Measurements from ENCODE around the gene DPEP1.
"Not testable (repeated sequence)": the region's sequence is repeated elsewhere in the genome, so short reads cannot be mapped to it uniquely, and the experiment has no call there.

The DPEP1 gene

DNA sequence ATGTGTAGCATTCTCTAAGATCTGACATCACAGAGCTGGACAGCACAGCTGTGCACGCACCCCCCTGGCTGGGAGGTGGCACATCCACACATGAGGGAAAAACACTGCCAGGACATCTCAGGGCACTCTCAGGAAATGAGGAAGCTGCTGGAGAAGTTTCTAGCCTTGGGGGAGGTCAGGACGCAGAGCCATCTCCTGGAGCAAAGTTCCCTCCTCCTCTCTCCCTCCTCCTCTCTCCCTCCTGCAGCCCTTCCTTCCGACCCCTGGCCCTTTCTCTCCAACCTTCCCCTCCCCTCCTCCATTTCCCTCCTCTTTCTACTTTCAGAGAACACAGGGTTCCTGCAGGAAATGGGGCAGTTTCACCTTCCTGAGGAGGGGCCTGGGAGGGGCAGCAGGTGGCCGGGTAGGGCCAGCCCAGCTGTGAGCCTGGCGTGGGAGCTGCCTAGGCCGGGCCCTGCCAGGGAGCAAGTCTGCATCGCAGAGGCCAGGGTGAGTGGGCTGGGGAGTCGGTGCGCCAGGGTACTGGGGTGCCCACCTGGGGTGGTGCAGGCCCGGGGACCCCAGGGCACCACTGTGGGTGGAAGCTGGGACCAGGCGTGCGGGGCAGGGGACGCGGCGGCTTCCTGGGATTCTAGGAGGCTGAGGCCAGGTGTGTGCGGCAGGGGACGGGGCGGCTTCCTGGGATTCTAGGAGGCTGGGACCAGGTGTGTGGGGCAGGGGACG, at the start of gene DPEP1:
TSS of gene DPEP1 (plus strand) at position 412 of the 723 bp plus-strand sequence. CDS start 16,769 bp downstream, outside the sequence.
- no peak for FAIRE-seq

- no peak for FAIRE-seq
Observed at GRCh38 chr16:89564476-89565255, 48.8 kb upstream of the DPEP1 start.

GRCh38 chr16:89565256-89565505, 48.3 kb upstream of the DPEP1 start:
- FAIRE-seq = no peak

DNA sequence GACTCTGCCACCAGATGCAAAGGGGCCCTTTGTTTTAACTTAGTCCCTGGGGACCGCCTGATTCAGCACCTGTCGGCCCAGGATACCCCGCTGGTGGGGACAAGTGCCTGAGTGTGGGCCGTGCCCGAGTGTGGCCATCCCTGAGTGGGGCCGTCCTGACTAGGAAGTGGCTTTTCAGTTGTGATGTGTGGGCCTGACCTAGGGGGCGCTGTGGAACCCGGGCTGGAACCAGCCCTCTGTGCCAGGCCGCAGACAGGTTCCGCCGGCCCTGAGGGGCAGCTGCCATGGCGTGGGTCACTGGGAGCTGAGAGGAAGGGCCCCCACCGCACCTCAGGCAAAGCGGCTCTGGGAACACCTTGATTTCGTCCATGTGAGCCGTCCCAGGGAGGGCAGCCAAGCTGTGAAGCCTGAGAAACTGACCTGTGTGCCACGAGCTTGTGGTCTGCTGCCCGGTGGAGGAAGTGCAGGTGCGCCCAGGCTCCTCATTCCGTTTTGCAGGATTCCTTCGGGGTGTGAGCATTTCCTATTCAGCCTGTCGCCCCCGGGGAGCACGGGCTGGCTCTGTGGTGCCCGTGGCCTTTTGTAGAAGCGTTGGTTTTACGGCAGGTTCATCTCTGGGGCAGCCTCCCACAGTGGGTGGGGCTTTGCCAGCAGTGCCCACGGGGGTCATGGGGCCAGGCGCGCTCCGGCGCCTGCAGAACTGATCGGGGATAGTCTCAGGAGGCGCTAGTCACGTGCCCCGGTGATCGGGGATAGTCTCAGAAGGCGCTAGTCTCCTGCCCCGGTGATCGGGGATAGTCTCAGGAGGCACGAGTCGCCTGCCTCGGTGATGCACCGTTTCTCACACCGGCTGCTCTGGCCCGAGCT, 47.7 kb upstream of the DPEP1 start:
- FAIRE-seq = no peak

GRCh38 chr16:89567656-89568594, 45.5 kb upstream of the DPEP1 start:
- no peak for FAIRE-seq

GRCh38 chr16:89569506-89570341, 43.7 kb upstream of the DPEP1 start:
- no peak for FAIRE-seq

- FAIRE-seq = no peak
Observed at GRCh38 chr16:89570342-89570923, 43.0 kb upstream of the DPEP1 start.

DNA sequence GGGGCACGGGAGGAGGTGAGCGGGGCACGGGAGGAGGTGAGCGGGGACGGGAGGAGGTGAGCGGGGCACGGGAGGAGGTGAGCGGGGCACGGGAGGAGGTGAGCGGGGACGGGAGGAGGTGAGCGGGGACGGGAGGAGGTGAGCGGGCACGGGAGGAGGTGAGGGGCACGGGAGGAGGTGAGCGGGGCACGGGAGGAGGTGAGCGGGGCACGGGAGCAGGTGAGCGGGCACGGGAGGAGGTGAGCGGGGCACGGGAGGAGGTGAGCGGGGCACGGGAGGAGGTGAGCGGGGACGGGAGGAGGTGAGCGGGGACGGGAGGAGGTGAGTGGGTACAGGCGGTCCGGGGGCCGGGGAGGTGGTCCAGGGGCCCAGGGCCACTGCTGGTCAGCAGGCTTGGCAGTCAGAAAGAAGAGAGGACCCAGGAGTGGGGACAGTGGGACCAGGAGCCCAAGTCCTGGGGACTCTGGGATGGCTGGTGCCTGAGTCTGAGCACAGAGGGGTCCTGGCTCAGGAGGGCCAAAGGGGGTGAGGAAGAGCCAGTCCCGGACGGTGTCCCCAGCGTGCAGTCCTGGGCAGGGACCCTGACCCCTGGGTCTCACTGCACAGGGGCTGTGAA, 42.4 kb upstream of the DPEP1 start:
- not testable (repeated sequence) for FAIRE-seq

GRCh38 chr16:89571636-89572035, 41.8 kb upstream of the DPEP1 start:
- no peak for FAIRE-seq

DNA sequence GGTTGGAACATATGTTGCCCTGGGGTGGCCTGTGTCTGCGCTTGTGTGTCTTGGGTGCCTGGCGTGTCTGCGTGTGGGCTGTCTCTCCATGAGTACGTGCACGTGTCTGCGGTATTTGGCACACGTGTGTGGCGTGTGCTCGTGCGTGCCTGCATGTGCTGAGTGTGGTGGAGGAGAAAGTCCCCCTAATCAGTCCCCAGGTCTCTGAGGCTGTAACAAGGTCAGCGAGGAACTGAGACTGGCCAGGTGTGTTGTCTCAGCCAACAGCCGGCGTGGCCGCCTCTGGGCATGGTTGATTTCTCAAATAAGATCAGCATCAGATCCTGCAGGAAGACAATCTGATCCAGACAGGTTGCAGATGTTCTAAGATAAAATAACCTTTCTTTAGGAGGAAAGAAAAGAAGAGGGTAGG, 41.4 kb upstream of the DPEP1 start:
- FAIRE-seq = no peak

GRCh38 chr16:89572485-89573205, 40.8 kb upstream of the DPEP1 start:
- no peak for FAIRE-seq

GRCh38 chr16:89573826-89574680, 39.4 kb upstream of the DPEP1 start:
- no peak for FAIRE-seq

DNA sequence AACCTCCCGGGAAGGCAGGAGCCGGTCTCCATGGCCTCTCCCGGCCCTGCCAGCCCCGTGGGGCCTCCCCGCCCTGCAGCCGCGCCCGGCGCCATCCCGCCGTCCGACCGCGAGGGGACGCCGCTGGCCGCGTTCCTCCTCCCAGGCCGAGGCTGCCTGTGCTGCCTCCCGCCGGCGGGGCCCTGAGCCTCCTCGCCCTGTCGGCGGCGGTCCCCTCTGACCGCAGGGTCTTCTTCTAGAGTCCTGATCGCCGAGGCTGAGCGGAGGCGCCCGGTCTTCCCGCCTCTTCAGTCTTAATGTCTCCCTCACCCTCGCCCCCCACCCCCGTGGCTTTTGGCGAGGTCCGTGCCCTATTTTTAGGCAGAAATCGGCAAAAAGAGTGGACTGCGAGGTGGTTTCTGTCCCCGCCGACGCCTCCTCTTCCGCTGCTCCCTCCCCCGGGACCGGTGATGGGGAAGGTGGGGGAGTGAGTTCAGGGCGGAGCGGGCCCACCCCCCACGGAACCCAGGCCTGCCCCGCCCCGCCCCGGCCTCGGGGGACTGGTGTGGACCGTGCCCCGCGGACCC, 38.7 kb upstream of the DPEP1 start:
- no peak for FAIRE-seq

- no peak for FAIRE-seq
Observed at GRCh38 chr16:89575247-89576152, 37.9 kb upstream of the DPEP1 start, which contains the start of gene CPNE7. CPNE7 (plus strand) TSS chr16:89575758; CDS start chr16:89575898, 140 bp downstream.

- no peak for FAIRE-seq
Observed at GRCh38 chr16:89576153-89577054, 37.0 kb upstream of the DPEP1 start.

Measured in endometrium (tissue), 2 donors.